ENCODE measurements around the gene CNTNAP2. TPM values are rescaled to one million over a fixed set of nuclear protein-coding genes. Genes with fewer than 3 reads are reported as not detected.

CNTNAP2 gene
- total RNA-seq, 1 experiment from 2014 or later = 0.07 TPM

GRCh38 chr7:148204639-148205304, 2088.2 kb downstream of the CNTNAP2 start:
- DNase-seq (ENCODE audit: low spot score) = no peak

- no peak for DNase-seq (ENCODE audit: low spot score)
Observed at GRCh38 chr7:148209643-148210190, 2093.1 kb downstream of the CNTNAP2 start.

GRCh38 chr7:148210804-148211325, 2094.3 kb downstream of the CNTNAP2 start:
- DNase-seq (ENCODE audit: low spot score) = no peak

GRCh38 chr7:148211740-148212151, 2095.1 kb downstream of the CNTNAP2 start:
- no peak for DNase-seq (ENCODE audit: low spot score)

GRCh38 chr7:148212731-148213130, 2096.1 kb downstream of the CNTNAP2 start:
- no peak for DNase-seq (ENCODE audit: low spot score)

GRCh38 chr7:148214101-148214500, 2097.5 kb downstream of the CNTNAP2 start:
- DNase-seq (ENCODE audit: low spot score) = no peak

- DNase-seq (ENCODE audit: low spot score) = no peak
Observed at GRCh38 chr7:148218603-148219002, 2102.0 kb downstream of the CNTNAP2 start.

GRCh38 chr7:148222721-148223120, 2106.1 kb downstream of the CNTNAP2 start:
- no peak for DNase-seq (ENCODE audit: low spot score)

GRCh38 chr7:148223160-148223559, 2106.6 kb downstream of the CNTNAP2 start:
- no peak for DNase-seq (ENCODE audit: low spot score)

GRCh38 chr7:148223738-148224137, 2107.1 kb downstream of the CNTNAP2 start:
- DNase-seq (ENCODE audit: low spot score) = no peak

- no peak for DNase-seq (ENCODE audit: low spot score)
Observed at GRCh38 chr7:148230296-148230695, 2113.7 kb downstream of the CNTNAP2 start.

GRCh38 chr7:148230883-148231282, 2114.3 kb downstream of the CNTNAP2 start:
- DNase-seq (ENCODE audit: low spot score) = no peak

- DNase-seq (ENCODE audit: low spot score) = no peak
Observed at GRCh38 chr7:148232784-148233183, 2116.2 kb downstream of the CNTNAP2 start.

GRCh38 chr7:148234715-148235114, 2118.1 kb downstream of the CNTNAP2 start:
- no peak for DNase-seq (ENCODE audit: low spot score)

- no peak for DNase-seq (ENCODE audit: low spot score)
Observed at GRCh38 chr7:148238761-148239325, 2122.2 kb downstream of the CNTNAP2 start.

GRCh38 chr7:148241700-148242293, 2125.2 kb downstream of the CNTNAP2 start:
- DNase-seq (ENCODE audit: low spot score) = no peak

GRCh38 chr7:148242294-148242821, 2125.8 kb downstream of the CNTNAP2 start:
- DNase-seq (ENCODE audit: low spot score) = peak; percentile 56

GRCh38 chr7:148245381-148245780, 2128.8 kb downstream of the CNTNAP2 start:
- DNase-seq (ENCODE audit: low spot score) = no peak

- no peak for DNase-seq (ENCODE audit: low spot score)
Observed at GRCh38 chr7:148253629-148254028, 2137.0 kb downstream of the CNTNAP2 start.

- no peak for DNase-seq (ENCODE audit: low spot score)
Observed at GRCh38 chr7:148255333-148255732, 2138.7 kb downstream of the CNTNAP2 start.

GRCh38 chr7:148256433-148256832, 2139.8 kb downstream of the CNTNAP2 start:
- DNase-seq (ENCODE audit: low spot score) = no peak

- DNase-seq (ENCODE audit: low spot score) = no peak
Observed at GRCh38 chr7:148260599-148260998, 2144.0 kb downstream of the CNTNAP2 start.

Data from A172 (cell line).